Measurements from ENCODE around the gene AP3B1. TPM values are rescaled to one million over a fixed set of nuclear protein-coding genes. Genes with fewer than 3 reads are reported as not detected.

The AP3B1 gene
- total and polyA plus RNA-seq, 2 experiments from 2014 or later: 29.4 to 41.4 TPM

GRCh38 chr5:78116167-78116566 is 178.3 kb downstream of the AP3B1 start:
- H4K20me1 ChIP-seq (ENCODE audit: insufficient read depth, poor library complexity, severe bottlenecking): no peaks in the 10 kb centered on the region
- no peak overlapping the region for H3K27ac ChIP-seq
- TF ChIP-seq EZH2 (IDR thresholded peaks at IDR 0.05; ENCODE audit: borderline replicate concordance) (no peak), CTCF (IDR thresholded peaks at IDR 0.05; ENCODE audit: poor library complexity) (no peak), EZH2phosphoT487 (IDR thresholded peaks at IDR 0.05; ENCODE audit: low read depth, severe bottlenecking, unreplicated experiment) (no peak)
- no peaks in the 10 kb centered on the region for H3K9me3 ChIP-seq (ENCODE audit: low read depth)
- WGBS (ENCODE audit: low lambda C conversion rate, missing lambda C conversion rate): 100% methylated on average over 1 of the region's 1 CpG
- H3K27me3 ChIP-seq: no peaks in the 10 kb centered on the region
- DNase-seq (ENCODE audit: low spot score): no peak
- H3K36me3 ChIP-seq (replicated peaks; ENCODE audit: insufficient read depth, low read depth): no peaks in the 10 kb centered on the region
- H3K4me1 ChIP-seq (ENCODE audit: insufficient read depth): no peaks in the 10 kb centered on the region
- no peak overlapping the region for H2AFZ ChIP-seq
- no peaks in the 10 kb centered on the region for H3K9me2 ChIP-seq (replicated peaks; ENCODE audit: insufficient read depth)
- no peak overlapping the region for H3K4me2 ChIP-seq
- no peaks in the 10 kb centered on the region for H3K79me2 ChIP-seq
- H3K4me3 ChIP-seq: no peak overlapping the region

GRCh38 chr5:78113689-78114264 is 180.7 kb downstream of the AP3B1 start:
- Histone ChIP-seq H3K27me3 (no peaks in the 10 kb centered on the region), H4K20me1 (ENCODE audit: insufficient read depth, poor library complexity, severe bottlenecking) (no peaks in the 10 kb centered on the region), H3K9me2 (replicated peaks; ENCODE audit: insufficient read depth) (no peaks in the 10 kb centered on the region), H3K4me1 (ENCODE audit: insufficient read depth) (no peaks in the 10 kb centered on the region), H3K36me3 (replicated peaks; ENCODE audit: insufficient read depth, low read depth) (no peaks in the 10 kb centered on the region), H3K9me3 (ENCODE audit: low read depth) (no peaks in the 10 kb centered on the region), H3K4me3 (no peak overlapping the region), H3K79me2 (no peaks in the 10 kb centered on the region), H2AFZ (no peak overlapping the region), H3K27ac (no peak overlapping the region), H3K4me2 (no peak overlapping the region)
- 84% methylated on average over 5 of the region's 5 CpGs for WGBS (ENCODE audit: low lambda C conversion rate, missing lambda C conversion rate)
- TF ChIP-seq EZH2phosphoT487 (IDR thresholded peaks at IDR 0.05; ENCODE audit: low read depth, severe bottlenecking, unreplicated experiment): no peak
- TF ChIP-seq EZH2 (IDR thresholded peaks at IDR 0.05; ENCODE audit: borderline replicate concordance): no peak
- TF ChIP-seq CTCF (IDR thresholded peaks at IDR 0.05; ENCODE audit: poor library complexity): no peak
- no peak for DNase-seq (ENCODE audit: low spot score)

GRCh38 chr5:78112931-78113330 is 181.6 kb downstream of the AP3B1 start:
- H3K4me1 ChIP-seq (ENCODE audit: insufficient read depth): no peaks in the 10 kb centered on the region
- TF ChIP-seq CTCF (IDR thresholded peaks at IDR 0.05; ENCODE audit: poor library complexity) (no peak), EZH2 (IDR thresholded peaks at IDR 0.05; ENCODE audit: borderline replicate concordance) (no peak), EZH2phosphoT487 (IDR thresholded peaks at IDR 0.05; ENCODE audit: low read depth, severe bottlenecking, unreplicated experiment) (no peak)
- no peaks in the 10 kb centered on the region for H3K27me3 ChIP-seq
- no peak overlapping the region for H3K4me2 ChIP-seq
- H4K20me1 ChIP-seq (ENCODE audit: insufficient read depth, poor library complexity, severe bottlenecking): no peaks in the 10 kb centered on the region
- H3K27ac ChIP-seq: no peak overlapping the region
- H2AFZ ChIP-seq: no peak overlapping the region
- H3K9me2 ChIP-seq (replicated peaks; ENCODE audit: insufficient read depth): no peaks in the 10 kb centered on the region
- no peaks in the 10 kb centered on the region for H3K36me3 ChIP-seq (replicated peaks; ENCODE audit: insufficient read depth, low read depth)
- no peaks in the 10 kb centered on the region for H3K9me3 ChIP-seq (ENCODE audit: low read depth)
- 94% methylated on average over 10 of the region's 10 CpGs for WGBS (ENCODE audit: low lambda C conversion rate, missing lambda C conversion rate)
- no peaks in the 10 kb centered on the region for H3K79me2 ChIP-seq
- no peak for DNase-seq (ENCODE audit: low spot score)
- no peak overlapping the region for H3K4me3 ChIP-seq
